HG03378 (cell line): ENCODE data around the gene MAGEB1.

ENCODE experiments used
- ATAC-seq: cut with Tn5 transposase; IDR thresholded peaks from one replicate; pipeline ENCODE4 v1.9.1; 2021; ENCODE audit warnings: mild to moderate bottlenecking, moderate library complexity; ENCODE audit not compliant: unreplicated experiment

Gene MAGEB1

DNA sequence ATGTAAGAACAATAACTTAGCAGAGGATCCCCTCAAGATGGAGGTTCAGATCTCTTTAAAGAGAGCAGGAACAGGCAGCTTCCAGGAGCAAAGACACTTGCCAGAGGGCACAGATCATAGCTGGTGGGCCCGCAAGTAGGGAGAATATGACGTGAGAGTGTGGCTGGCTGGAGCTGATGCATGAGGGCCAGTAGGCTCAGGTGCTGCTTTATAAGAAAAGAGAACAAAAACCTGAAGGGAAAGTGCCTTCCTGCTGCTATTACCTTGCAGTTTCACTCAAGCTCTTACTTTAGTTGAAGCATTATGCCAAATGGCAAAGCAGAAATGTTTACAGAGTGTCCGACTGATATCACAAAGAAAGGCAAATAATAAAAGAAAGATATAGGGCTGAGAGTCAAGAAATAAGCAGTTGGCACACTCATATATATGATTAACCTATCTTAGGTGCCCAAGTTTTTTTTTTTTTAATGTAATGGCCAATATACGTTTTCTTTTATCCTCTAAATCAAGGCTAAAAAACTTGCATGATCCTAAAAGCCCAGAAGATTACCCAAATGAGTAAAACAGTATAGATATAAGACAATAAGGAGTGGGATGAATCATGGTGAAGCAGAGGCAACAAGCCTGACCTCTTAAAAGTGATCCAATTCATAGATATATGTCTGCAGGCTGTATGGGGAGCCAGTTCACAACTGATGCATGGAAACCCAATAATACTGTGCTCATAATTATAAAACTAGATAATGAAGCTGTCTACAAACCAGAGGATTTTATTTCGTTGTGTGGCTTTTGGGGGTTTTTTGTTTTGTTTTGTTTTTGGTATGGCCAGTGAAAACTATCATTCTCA, 49.7 kb downstream of the MAGEB1 start:
- ATAC-seq: no peak

DNA sequence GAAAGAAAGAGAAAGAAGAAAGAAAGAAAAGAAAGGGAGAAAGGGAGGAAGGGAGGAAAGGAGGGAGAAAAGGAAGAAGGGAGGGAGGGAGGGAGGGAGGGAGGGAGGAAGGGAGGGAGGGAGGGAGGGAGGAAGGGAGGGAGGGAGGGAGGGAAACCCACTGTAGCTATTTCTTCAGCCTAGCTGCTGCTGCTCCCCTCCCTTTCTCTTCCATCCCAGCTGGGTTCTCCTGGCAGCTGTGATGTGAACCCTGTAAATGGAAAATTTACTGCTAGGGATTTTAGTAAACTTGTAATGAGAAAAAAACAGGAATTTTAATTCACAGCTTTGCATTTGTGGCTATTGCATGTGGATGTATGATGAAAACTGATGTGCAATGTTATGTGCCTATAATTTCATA, 54.3 kb downstream of the MAGEB1 start:
- no peak for ATAC-seq
